Measurements from ENCODE around the gene OR12D3. TPM values are rescaled to one million over a fixed set of nuclear protein-coding genes. Genes with fewer than 3 reads are reported as not detected.

Gene OR12D3
- total RNA-seq, 3 donors from 2014 or later (not counting 1 experiment from before 2014, with no cell fraction given) = not detected

DNA sequence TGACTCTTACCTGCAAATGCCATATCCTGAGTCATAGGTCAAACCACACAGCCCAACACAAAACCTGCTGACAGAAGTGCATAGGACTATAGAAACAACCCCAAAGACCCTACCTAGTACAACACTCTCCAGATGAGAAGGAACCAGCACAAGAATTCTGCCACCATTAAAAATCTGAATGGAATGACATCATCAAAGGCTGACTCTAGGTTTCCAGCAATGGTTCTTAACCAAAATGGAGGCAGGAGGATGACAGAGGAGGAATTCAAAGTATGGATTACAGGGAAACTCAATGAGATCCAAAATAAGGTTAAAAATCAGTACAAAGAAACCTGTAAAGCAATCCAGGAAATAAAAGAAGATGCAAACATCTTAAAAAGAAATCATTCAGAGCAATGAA lies 42.4 kb downstream of the OR12D3 start:
- no peak for ATAC-seq
- Mint-ChIP-seq H3K36me3 (no peaks in the 10 kb centered on the region), H3K27me3 (ENCODE audit: low read depth in 2 of 2) (peaks cover 2 to 23% of the 10 kb centered on the region in 2 donors), H3K4me1 (no peaks in the 10 kb centered on the region), H3K27ac (no peak overlapping the region), H3K4me3 (no peak overlapping the region), H3K9me3 (no peaks in the 10 kb centered on the region)
- Histone ChIP-seq H3K27ac (ENCODE audit: low read length) (no peak overlapping the region), H3K9me3 (ENCODE audit: control insufficient read depth, insufficient read depth, low read length) (no peaks in the 10 kb centered on the region), H3K4me3 (ENCODE audit: low read length) (no peak overlapping the region), H3K4me1 (ENCODE audit: control insufficient read depth, insufficient read depth, low read length) (no peaks in the 10 kb centered on the region), H3K27me3 (ENCODE audit: control insufficient read depth, insufficient read depth, low read length) (peaks cover 7% of the 10 kb centered on the region), H3K36me3 (ENCODE audit: control insufficient read depth, insufficient read depth, low read length) (no peaks in the 10 kb centered on the region)
- DNase-seq = no peak
- intact Hi-C loops (cut with micrococcal nuclease) = no loop called here
- TF ChIP-seq, protein P1, sequence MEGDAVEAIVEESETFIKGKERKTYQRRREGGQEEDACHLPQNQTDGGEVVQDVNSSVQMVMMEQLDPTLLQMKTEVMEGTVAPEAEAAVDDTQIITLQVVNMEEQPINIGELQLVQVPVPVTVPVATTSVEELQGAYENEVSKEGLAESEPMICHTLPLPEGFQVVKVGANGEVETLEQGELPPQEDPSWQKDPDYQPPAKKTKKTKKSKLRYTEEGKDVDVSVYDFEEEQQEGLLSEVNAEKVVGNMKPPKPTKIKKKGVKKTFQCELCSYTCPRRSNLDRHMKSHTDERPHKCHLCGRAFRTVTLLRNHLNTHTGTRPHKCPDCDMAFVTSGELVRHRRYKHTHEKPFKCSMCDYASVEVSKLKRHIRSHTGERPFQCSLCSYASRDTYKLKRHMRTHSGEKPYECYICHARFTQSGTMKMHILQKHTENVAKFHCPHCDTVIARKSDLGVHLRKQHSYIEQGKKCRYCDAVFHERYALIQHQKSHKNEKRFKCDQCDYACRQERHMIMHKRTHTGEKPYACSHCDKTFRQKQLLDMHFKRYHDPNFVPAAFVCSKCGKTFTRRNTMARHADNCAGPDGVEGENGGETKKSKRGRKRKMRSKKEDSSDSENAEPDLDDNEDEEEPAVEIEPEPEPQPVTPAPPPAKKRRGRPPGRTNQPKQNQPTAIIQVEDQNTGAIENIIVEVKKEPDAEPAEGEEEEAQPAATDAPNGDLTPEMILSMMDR (IDR thresholded peaks at IDR 0.05) = no peak

DNA sequence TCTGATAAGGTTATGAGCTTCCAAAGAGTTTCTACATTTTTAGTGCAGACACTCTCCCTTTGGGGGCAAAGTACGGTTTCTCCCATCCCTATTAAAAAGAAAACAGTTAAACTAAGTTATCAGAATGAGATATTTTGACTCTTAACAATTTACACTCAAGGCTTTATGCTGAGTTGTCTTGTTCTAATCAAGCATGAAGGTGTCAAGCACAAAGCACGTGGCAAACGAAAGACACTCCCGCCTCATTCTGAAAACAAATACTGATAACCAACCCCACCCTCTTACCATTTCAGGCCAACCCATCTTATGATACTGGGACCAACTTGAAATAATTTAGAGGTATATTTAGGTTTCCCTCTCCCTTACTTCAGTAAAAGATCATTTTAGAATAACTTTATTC lies 49.3 kb downstream of the OR12D3 start:
- DNase-seq = no peak
- Histone ChIP-seq H3K36me3 (ENCODE audit: control insufficient read depth, insufficient read depth, low read length) (no peaks in the 10 kb centered on the region), H3K27me3 (ENCODE audit: control insufficient read depth, insufficient read depth, low read length) (no peaks in the 10 kb centered on the region), H3K4me1 (ENCODE audit: control insufficient read depth, insufficient read depth, low read length) (no peaks in the 10 kb centered on the region), H3K9me3 (ENCODE audit: control insufficient read depth, insufficient read depth, low read length) (no peaks in the 10 kb centered on the region), H3K4me3 (ENCODE audit: low read length) (no peak overlapping the region), H3K27ac (ENCODE audit: low read length) (no peak overlapping the region)
- 90% methylated on average over 3 of the region's 4 CpGs for WGBS (ENCODE audit: insufficient coverage)
- peaks cover 3 to 20% of the 10 kb centered on the region in 2 donors for H3K27me3 Mint-ChIP-seq (ENCODE audit: low read depth in 2 of 2)
- TF ChIP-seq, protein P1 (IDR thresholded peaks at IDR 0.05) = no peak
- H3K27ac Mint-ChIP-seq = no peak overlapping the region
- no peak overlapping the region for H3K4me3 Mint-ChIP-seq
- intact Hi-C loops (cut with micrococcal nuclease) = no loop called here
- no peak for ATAC-seq
- no peaks in the 10 kb centered on the region for H3K36me3 Mint-ChIP-seq
- no peaks in the 10 kb centered on the region for H3K4me1 Mint-ChIP-seq
- H3K9me3 Mint-ChIP-seq = no peaks in the 10 kb centered on the region

Other genes starting within 250 kb of the OR12D3 start
- gene OR2J2, start 204.4 kb downstream of the OR12D3 start, total RNA-seq = not detected
- gene OR14J1, start 73.6 kb downstream of the OR12D3 start, total RNA-seq = not detected
- gene OR5V1, start 6.4 kb downstream of the OR12D3 start, total RNA-seq = not detected
- gene OR12D2, start 20.3 kb upstream of the OR12D3 start, total RNA-seq = not detected
- not detected for gene OR12D1, start 39.6 kb upstream of the OR12D3 start, total RNA-seq
- not detected for gene OR10C1, start 64.0 kb upstream of the OR12D3 start, total RNA-seq
- gene OR11A1, start 81.8 kb upstream of the OR12D3 start, total RNA-seq = not detected
- not detected for gene OR2H1, start 81.9 kb upstream of the OR12D3 start, total RNA-seq
- not detected for gene MAS1L, start 112.7 kb upstream of the OR12D3 start, total RNA-seq
- gene UBD, start 184.4 kb upstream of the OR12D3 start, total RNA-seq = not detected
- gene OR2H2, start 209.8 kb upstream of the OR12D3 start, total RNA-seq = not detected